Stimulated activated CD4-positive, alpha-beta T cell treated with anti-CD3 and anti-CD28 coated beads, Interleukin-1b, Interleukin-23, amount 100 ng/mL, for 48 hours (primary cell): ENCODE results near the gene FHL3.

Source experiments
- DNase-seq: peaks from one replicate; pipeline ENCODE4 v3.0.0-alpha.2; 2020

FHL3 gene

GRCh38 chr1:38005195-38006007 lies at the start of gene FHL3:
FHL3 (minus strand) TSS chr1:38005514; CDS start chr1:37999412, 6,102 bp downstream.
- DNase-seq = no peak

DNA sequence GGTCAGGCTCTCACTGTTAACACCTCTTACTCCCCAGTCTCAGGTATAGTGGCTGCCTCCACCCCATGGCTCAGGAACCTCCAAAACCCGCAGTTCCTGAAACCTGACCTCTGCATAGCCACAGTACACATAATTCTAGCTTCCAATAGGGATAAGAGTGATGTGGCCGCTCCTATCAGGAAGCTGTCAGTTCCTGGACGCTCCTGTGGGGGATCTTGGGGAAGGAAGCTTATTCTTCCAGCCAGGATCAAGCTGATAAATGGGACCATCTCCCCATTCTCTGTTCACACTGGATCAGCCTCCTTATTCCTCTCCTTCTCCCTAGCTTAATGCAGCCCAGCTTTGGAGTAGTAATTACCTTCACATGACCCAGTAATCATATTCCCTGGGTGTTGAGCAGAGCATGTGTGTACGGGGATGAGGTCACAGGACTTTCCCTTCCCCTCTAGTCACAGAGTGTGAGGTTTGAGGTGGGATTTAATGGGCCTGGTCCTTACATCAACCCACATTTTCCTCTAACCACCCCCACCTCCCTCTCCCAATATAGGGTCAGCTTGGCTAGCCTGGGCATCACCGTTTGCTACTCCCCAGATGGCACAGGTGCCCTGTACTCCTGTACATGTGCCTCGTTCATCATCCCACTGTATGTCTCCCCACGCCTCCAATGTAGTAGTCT lies 48.2 kb upstream of the FHL3 start:
- DNase-seq = no peak

DNA sequence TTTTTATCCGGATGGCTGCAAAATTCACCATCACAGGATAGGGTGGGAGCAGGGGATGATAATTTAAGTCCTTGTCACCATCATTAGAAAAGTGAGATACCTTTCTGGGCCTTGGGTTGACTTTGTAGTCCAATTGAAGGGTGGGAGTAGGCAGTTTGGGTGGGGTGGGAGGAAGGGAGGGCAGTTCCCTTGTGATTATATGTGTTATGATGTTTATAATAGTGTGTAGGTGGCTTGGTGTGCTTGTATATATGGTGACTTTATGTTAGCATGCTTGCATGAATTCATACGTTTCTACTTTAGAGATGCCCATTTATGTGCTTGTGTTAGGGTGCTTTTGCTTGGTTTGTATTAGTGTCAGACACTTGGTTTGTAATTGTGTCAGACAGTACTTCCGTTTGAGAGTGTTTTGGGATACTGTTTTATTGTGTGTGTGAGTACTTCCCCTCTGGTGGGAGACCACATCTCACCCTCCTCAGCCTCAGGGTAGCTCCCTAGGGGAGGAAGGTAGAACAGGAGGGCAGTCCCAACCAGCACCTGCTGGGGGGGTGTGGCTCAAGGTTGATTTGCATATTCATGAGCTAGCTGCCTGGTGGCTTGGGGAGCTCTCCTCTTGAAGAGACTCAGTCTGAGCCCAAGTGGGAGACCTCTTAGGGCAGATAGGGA lies 47.6 kb upstream of the FHL3 start:
- DNase-seq = no peak

DNA sequence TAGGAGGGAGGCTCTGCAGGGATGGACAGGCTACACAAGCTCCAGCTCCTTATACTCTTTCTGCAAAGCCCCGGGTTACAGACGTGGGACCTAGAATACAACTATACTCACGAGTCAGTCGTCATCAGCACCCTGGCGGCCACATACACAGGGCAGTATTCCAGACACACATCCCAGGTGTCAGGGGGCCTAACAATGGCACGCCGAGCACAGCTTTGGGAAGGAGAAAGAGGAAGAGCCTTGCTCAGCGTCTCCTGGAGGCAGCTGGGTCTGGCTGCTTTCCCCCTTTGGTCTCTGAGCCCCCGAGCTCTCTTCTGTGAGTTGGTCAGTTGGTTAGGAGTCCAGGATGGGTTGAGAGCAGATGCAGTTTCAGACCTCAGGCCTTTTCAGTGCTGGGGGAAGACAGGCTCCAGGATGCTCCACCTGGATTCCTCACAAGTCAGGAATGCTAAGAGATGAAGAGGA lies 45.8 kb upstream of the FHL3 start:
- no peak for DNase-seq

DNA sequence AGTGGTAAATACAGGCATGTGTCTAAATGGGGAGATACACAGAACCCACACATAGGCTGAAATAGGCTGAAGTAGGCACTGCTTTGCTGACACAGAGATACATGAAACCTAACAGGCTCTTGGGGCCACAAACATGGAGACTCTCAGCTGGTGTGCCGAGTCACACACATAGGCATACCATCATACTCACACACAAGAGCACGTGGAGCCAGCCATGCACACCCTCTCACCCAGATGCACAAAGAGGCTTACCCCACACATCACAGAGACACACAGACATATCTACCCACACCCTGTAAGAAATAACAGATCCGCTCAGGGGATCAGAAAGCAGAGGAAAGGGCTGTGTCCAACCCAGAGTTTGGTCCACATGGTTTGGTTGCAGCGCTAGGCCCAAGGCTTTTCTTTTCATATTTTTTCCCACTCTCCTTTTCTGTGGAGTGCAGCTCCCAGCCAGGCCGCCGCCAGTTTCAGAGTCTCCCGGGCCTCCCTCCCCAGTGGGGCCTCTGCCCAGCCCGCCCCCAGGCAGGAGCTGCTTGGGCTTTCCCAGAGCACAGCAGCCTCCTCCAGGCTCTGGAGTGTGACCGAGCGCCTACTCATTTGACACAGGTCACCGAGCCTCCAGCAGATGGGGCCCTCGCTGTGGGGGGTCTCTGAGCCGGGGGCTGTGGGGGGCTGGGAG lies 45.2 kb upstream of the FHL3 start:
- no peak for DNase-seq

DNA sequence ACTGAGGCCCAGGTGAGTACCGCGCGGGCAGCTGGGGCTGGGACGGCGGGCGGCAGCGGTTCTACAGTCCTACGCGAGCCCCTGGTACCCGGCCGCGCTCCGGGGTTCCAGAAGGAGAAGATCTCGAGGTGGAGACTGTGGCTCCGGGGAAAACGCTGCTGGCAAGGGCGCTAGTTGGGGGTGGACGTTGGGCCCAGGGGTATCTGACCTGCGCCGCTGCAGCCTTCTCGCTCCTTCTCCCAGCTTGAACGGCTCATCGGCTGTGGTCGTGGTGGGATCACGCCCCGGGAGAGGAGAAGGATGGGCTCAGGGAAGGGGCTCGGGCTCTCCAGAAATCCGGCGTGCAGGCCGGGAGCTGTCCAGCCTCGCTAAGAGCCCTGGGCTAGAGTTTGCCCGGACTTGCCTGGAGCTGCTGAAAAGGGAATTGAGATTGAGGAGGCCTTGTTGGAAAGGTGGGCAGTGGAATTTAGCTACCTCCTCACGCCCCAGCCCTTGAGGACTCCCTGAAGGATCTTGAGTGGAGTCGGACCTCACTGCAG lies 42.4 kb upstream of the FHL3 start:
- DNase-seq = no peak

GRCh38 chr1:38046884-38047602 lies 41.7 kb upstream of the FHL3 start:
- peak; percentile 59 for DNase-seq

GRCh38 chr1:38046333-38046883 lies 41.1 kb upstream of the FHL3 start, which contains the start of gene POU3F1:
POU3F1 (minus strand) TSS chr1:38046793; CDS start chr1:38046743, 50 bp downstream.
- DNase-seq = no peak

DNA sequence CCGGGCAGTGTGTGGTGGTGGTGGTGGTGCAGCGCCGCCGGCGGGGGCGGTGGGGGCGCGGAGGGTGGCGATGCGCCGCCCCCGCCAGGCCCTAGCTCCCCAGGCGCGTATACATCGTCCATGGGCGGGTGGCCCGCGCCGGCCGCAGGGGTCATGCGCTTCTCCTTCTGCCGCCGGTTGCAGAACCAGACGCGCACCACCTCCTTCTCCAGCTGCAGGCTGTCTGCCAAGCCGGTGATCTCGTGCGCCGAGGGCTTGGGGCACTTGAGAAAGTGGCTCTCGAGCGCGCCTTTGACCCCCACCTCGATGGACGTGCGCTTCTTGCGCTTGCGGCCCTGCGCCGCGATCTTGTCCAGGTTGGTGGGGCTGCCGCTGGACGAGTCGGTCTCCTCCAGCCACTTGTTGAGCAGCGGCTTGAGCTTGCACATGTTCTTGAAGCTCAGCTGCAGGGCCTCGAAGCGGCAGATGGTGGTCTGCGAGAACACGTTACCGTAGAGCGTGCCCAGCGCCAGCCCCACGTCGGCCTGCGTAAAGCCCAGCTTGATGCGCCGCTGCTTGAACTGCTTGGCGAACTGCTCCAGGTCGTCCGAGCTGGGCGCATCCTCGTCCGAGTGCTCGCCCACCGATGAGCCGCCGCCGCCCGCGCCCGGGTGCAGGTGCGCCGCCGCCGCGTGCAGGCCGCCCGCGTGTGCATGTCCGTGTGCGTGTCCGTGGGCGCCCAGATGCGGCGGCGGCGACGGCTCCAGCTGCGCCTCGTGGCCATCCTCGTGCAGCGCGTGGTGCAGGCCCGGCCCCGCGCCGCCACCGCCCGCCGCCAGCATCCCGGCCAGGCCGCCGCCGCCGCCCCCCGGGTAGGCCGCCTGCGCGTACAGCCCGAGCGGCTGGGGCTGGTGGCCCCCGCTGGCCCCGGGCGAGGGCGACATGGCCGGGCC lies 40.4 kb upstream of the FHL3 start:
- DNase-seq = no peak

DNA sequence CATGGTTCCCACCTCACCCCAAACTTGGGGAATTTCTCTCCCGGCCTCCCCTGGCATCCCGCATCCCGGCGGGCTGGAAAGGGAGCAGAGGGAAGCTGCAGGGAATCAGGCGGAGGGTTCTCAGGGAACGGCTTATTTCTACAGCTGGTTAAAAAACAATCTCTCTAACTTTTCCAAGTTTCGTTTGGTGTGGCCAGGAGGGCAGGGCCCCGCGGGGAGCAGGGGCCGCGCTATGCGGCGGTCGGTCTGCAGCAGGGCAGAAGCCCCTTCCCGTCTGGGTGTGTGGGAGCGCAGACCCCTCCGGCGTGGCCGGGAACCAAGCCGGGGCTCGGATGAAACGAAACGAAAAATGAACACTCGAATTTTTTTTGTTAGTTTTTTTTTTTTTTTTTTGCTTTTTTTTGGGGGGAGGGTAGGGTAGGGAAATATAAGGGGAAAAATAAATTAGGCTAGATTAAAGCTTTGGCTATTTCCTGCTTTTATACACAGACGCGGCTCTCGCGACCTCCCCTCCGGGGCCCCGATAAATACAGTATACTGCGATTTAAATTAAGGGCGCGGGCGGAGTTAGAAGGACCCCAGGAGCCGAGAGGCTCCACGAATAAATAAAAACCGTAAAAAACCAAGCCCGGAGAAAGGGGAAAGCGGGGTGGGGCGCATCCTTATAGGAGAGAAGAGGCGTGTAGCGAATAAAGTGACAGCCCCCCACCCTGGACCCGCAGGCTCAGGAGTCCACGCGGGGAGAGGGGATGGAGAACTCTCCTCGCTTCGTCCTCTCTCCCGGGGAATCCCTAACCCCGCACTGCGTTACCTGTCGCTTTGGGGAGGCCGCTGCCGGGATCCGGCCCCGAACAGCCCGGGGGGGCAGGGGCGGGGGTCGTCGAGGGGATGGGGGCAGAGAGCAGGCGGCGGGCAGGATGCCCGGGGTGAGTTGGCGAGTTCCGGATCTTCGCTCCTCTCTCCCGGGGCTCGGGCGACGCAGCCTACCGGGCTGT lies 39.2 kb upstream of the FHL3 start:
- no peak for DNase-seq

DNA sequence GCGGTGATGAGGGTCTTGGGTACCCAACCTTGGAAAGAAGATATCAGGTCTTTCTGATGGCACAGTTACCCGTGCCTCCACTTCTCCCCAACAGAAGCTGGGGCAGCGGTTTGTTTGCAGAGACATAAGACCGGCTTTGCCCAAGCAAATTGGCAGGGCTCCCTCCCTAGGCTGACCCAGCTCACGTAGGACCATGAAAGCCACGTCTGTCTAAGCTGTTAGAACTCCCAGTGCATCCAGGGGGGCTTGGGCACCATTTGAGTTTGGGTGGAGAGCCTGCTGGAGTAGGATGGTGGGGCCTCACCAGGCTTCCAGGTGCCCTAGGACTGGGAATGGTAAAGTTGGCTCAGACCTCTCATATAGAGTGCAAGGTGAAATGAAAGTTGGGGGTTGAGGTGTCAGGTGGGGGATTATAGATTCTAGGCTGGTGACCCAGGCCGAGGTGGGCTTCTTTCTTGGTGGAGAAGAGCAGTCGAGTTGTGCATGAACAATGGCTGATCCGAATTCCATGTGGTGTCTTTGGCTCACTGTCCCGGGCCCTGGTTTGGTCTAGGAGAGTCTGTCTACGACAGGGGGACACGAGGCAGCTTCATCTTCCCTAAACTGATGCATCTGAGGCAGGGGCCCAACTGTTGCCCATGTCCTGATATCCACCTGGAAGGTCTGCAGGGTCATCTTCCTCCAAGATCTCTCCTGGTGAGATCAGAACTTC lies 37.9 kb upstream of the FHL3 start:
- DNase-seq = no peak

- no peak for DNase-seq
Measured at GRCh38 chr1:38041936-38042834, 36.9 kb upstream of the FHL3 start.

GRCh38 chr1:38039331-38040088 lies 34.2 kb upstream of the FHL3 start:
- DNase-seq = no peak

GRCh38 chr1:38038861-38039260 lies 33.5 kb upstream of the FHL3 start:
- no peak for DNase-seq

DNA sequence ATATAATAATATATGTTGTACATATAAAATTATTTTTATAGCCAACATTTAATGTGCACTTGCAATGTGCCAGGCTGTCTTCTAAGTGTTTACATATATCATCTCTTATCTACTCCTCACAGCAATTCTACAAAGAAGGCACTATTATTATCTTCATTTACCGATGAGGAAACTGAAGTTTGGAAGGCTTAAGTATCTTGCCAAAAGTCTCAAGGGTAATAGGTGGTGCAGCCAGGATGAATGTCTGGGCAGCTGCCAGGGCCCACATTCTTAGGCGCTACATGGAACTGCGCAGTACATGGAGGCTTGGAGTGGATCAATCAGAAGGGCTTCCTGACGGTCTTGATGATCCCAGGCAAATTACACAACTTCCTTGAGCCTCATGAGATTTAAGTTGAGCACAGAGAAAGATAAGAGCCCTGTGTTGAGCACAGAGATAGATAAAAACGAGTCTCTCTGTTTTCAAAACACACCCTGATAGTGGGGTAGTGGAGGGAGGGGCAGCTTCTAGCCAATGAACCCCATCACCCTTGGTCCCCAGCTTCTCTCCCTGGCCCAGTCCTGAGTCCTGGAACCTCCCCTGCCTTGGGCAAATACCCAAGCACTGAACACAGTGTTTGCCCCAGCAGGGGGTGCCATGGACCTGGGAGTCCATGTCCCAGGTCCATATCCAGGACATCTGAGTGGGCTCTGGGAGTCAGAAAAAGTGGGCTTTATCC lies 32.1 kb upstream of the FHL3 start:
- DNase-seq = no peak

DNA sequence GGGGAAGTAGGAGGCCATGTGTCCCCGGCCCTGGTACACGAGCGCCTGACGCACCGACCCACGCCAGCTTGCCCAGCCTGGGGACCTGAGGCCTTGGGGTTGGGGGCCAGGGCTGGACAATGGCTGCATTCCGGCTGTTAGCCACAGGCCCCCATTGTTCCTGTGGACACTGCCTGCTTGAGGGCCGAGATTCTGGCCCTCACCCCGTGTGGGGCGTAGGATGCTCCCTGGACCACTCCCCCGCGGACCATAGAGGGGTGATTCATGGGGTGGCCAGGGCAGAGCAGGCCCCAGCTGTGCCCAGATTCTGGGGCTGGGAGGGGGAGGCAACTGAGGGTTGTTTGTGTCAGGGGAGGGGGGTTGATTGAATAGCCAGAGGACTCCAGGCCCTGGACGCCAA lies 29.6 kb upstream of the FHL3 start:
- no peak for DNase-seq
